ENCODE measurements around the gene PRC1. TPM values are rescaled to one million over a fixed set of nuclear protein-coding genes. Genes with fewer than 3 reads are reported as not detected.

PRC1 gene, protein sequence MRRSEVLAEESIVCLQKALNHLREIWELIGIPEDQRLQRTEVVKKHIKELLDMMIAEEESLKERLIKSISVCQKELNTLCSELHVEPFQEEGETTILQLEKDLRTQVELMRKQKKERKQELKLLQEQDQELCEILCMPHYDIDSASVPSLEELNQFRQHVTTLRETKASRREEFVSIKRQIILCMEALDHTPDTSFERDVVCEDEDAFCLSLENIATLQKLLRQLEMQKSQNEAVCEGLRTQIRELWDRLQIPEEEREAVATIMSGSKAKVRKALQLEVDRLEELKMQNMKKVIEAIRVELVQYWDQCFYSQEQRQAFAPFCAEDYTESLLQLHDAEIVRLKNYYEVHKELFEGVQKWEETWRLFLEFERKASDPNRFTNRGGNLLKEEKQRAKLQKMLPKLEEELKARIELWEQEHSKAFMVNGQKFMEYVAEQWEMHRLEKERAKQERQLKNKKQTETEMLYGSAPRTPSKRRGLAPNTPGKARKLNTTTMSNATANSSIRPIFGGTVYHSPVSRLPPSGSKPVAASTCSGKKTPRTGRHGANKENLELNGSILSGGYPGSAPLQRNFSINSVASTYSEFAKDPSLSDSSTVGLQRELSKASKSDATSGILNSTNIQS
- 29.6 to 41.7 TPM (median 32.5 TPM) in 3 replicates for total RNA-seq
- long read RNA-seq, full-length matches to known transcripts = 29 of 55 reads
- long read RNA-seq, partial matches to known transcripts = 3 of 55 reads
- long read RNA-seq, other reads (novel, unspliced or antisense) = 23 of 55 reads

DNA sequence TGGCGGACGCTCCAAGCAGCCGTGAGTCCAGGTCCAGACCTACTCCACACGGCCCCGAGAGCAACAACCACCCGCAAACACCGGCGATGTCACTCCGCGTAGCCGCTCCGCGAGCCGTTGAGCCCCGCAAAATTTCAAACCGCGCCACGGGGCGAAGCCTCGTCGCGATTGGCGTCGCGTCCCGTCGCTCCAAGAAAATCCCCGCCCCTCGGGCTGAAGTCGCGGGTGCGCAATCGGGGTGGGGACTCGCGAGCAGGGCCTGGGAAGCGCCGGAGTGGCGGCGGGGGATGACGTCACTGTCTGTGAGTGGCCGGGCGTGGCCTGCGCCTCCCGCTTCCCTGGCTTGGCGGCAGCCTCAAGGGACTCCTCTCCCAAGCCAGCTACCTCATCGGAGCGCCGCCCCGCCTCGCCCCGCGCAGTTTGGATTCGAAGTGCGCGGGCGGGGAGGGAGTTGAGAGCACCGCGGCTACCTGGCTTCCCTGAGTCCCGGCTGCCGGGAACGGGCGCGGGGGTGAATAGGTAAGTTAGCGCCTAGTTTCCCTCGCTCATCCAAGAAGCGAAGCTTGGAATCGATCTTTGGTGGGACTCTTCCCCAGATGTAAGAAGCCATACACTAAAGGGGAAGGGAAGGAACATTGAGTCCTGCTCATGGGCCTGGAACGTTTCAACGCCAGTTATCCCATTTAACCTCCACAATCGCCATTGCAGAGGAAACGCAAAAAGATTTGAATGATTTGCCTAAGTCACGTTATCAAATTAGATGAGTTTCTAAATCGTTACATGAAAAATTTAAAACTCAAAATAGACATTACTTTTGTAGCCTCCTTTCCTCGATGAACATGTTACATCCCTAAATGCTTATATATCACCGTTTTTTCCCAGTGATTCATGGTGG, at the start of gene PRC1:
Gene PRC1 (minus strand): TSS at position 119 of the 895 bp plus-strand sequence. CDS start 118 bp downstream, at position 1.
- Mint-ChIP-seq H3K4me1 (ENCODE audit: low read depth) (peaks cover 28% of the 10 kb centered on the region), H3K9me3 (ENCODE audit: low read depth) (no peaks in the 10 kb centered on the region), H3K27me3 (ENCODE audit: low read depth) (no peaks in the 10 kb centered on the region), H3K27ac (ENCODE audit: unreplicated experiment) (peak within 1 kb of the TSS; percentile 98), H3K36me3 (ENCODE audit: low read depth) (peaks cover 16% of the 10 kb centered on the region), H3K4me3 (ENCODE audit: unreplicated experiment) (peak within 1 kb of the TSS; percentile 99)
- peak; percentile 99 for DNase-seq (ENCODE audit: low spot score)
- TF ChIP-seq, protein P1, sequence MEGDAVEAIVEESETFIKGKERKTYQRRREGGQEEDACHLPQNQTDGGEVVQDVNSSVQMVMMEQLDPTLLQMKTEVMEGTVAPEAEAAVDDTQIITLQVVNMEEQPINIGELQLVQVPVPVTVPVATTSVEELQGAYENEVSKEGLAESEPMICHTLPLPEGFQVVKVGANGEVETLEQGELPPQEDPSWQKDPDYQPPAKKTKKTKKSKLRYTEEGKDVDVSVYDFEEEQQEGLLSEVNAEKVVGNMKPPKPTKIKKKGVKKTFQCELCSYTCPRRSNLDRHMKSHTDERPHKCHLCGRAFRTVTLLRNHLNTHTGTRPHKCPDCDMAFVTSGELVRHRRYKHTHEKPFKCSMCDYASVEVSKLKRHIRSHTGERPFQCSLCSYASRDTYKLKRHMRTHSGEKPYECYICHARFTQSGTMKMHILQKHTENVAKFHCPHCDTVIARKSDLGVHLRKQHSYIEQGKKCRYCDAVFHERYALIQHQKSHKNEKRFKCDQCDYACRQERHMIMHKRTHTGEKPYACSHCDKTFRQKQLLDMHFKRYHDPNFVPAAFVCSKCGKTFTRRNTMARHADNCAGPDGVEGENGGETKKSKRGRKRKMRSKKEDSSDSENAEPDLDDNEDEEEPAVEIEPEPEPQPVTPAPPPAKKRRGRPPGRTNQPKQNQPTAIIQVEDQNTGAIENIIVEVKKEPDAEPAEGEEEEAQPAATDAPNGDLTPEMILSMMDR (IDR thresholded peaks at IDR 0.05) = no peak

DNA sequence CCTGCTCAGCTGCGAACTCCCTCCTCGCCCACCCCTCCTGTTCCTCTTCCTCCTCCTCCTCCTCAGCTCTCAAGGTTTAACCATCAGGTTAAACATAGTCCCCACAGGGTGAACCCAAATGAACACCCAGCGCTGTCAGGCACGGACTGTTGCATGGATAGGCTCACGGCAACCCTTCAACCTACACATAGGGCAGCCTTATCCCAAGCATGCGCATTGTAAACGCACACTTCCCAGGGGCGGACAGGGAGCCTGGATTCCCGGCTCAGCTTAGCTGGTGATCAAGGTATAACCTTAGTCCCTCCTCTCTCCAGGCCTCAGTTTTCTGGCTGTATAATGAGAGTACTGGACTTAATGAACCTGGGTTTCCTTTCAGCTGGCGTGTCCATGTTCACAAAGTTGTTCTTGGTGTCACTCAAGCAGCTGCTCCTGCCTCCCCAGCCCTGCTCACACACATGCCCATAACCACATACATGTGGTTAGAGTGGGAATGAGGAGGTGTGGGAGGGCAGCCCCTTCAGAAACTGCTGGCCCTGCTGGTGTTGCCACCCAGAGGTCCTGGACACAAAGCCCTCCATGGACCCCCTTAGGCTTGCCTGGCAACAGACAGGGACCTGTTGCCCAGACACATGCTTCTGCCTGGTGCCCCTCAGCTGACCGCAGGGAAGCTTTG, 49.0 kb upstream of the PRC1 start:
- H3K4me1 Mint-ChIP-seq (ENCODE audit: low read depth) = no peaks in the 10 kb centered on the region
- no peaks in the 10 kb centered on the region for H3K36me3 Mint-ChIP-seq (ENCODE audit: low read depth)
- H3K4me3 Mint-ChIP-seq (ENCODE audit: unreplicated experiment) = no peak overlapping the region
- no peaks in the 10 kb centered on the region for H3K9me3 Mint-ChIP-seq (ENCODE audit: low read depth)
- TF ChIP-seq, protein P1 (IDR thresholded peaks at IDR 0.05) = no peak
- no peak for DNase-seq (ENCODE audit: low spot score)
- no peak overlapping the region for H3K27ac Mint-ChIP-seq (ENCODE audit: unreplicated experiment)
- H3K27me3 Mint-ChIP-seq (ENCODE audit: low read depth) = peaks cover 17% of the 10 kb centered on the region

DNA sequence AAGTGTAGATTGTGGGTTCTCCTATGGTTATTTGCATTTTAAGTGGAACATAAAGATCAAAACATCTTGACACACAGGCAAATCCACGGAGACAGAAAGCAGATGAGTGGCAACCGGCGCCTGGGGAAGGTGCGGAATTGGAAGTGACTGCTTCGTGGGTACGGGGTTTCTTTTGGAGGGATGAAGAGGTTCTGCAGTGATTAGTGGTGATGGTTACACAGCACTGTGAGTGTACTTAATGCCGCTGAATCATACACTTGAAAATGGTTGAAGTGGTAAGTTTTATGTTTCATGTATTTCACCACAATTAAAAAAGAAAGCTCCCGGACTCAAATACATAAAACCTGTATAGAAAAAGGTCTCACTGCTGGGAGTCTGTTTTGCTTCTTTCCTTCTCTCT, 46.5 kb upstream of the PRC1 start:
- no peak for DNase-seq (ENCODE audit: low spot score)
- H3K9me3 Mint-ChIP-seq (ENCODE audit: low read depth) = no peaks in the 10 kb centered on the region
- no peaks in the 10 kb centered on the region for H3K4me1 Mint-ChIP-seq (ENCODE audit: low read depth)
- H3K27ac Mint-ChIP-seq (ENCODE audit: unreplicated experiment) = no peak overlapping the region
- H3K27me3 Mint-ChIP-seq (ENCODE audit: low read depth) = peaks cover 18% of the 10 kb centered on the region
- H3K4me3 Mint-ChIP-seq (ENCODE audit: unreplicated experiment) = no peak overlapping the region
- H3K36me3 Mint-ChIP-seq (ENCODE audit: low read depth) = no peaks in the 10 kb centered on the region
- TF ChIP-seq, protein P1 (IDR thresholded peaks at IDR 0.05) = no peak

DNA sequence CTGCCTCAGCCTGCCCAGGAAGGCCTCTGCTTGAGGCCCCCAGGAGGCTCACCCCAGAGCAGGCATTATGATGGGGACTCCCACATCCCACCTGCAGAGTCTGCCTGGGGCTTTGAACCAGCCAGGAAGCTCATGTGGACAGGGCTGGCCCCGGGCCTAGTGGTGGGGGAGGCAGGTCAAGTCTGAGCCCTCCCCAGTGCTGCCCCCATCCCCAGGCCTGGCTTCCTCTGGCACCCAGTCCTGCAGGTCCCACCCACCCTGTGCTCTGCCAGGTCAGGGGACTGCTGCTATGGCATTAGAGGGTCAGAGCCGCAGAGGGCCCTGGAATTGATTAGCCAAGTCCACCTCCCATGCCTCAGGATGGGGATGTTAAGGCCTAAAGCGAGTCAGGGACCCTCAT, 45.7 kb upstream of the PRC1 start:
- Mint-ChIP-seq H3K27ac (ENCODE audit: unreplicated experiment) (no peak overlapping the region), H3K4me3 (ENCODE audit: unreplicated experiment) (no peak overlapping the region), H3K4me1 (ENCODE audit: low read depth) (no peaks in the 10 kb centered on the region), H3K27me3 (ENCODE audit: low read depth) (peaks cover 23% of the 10 kb centered on the region), H3K9me3 (ENCODE audit: low read depth) (no peaks in the 10 kb centered on the region), H3K36me3 (ENCODE audit: low read depth) (no peaks in the 10 kb centered on the region)
- DNase-seq (ENCODE audit: low spot score) = no peak
- TF ChIP-seq, protein P1 (IDR thresholded peaks at IDR 0.05) = no peak

All from chondrocyte (in vitro differentiated cells).